H1 (cell line): ENCODE measurements around the gene PRKAA2. TPM values are rescaled to one million over a fixed set of nuclear protein-coding genes. Genes with fewer than 3 reads are reported as not detected.

Source experiments
- CTCF ChIA-PET: fragments of 300-600 bp; sonication (Branson Sonifier 250); formaldehyde crosslinking; loops from one replicate; lab custom pipeline; 2021; ENCODE audit not compliant: partially characterized antibody; lab: Charles Lee
- POLR2A ChIA-PET: fragments of 300-600 bp; sonication (Branson Sonifier 250); formaldehyde crosslinking; loops from one replicate; lab custom pipeline; 2021; ENCODE audit warnings: inconsistent platforms; ENCODE audit not compliant: partially characterized antibody; lab: Charles Lee
- DNase-seq, 2 experiments: peaks; one replicate each; pipeline versions ENCODE4 v3.0.0 to v3.0.0-alpha.2; 2010 to 2022; ENCODE audit warnings: low spot score in 2 of 2, low read depth in 1 of 2, mixed read lengths in 1 of 2
- FAIRE-seq: peaks from 2 replicates; lab custom pipeline; 2011; peaks lifted over from hg19 to GRCh38; lab: Jason Lieb, UNC
- H2AFZ ChIP-seq: 2 replicates; pipeline ENCODE4 v1.8.1; 2012; ENCODE audit warnings: low read length, inconsistent platforms
- H2AK5ac ChIP-seq: 2 replicates; pipeline ENCODE4 v1.6.1; 2013; ENCODE audit warnings: low read depth, low read length
- H2BK120ac ChIP-seq: replicated peaks from 2 replicates; pipeline ENCODE3; 2013; ENCODE audit warnings: low read depth, low read length, inconsistent platforms
- H2BK12ac ChIP-seq: 2 replicates; pipeline ENCODE4 v1.6.1; 2013; ENCODE audit warnings: low read depth, low read length
- H2BK15ac ChIP-seq: 2 replicates; pipeline ENCODE4 v1.6.1; 2013; ENCODE audit warnings: low read length
- H2BK20ac ChIP-seq: 2 replicates; pipeline ENCODE4 v1.6.1; 2013; ENCODE audit warnings: low read length
- H2BK5ac ChIP-seq: 2 replicates; pipeline ENCODE4 v1.6.1; 2013; ENCODE audit warnings: low read depth, low read length
- H3K14ac ChIP-seq: 2 replicates; pipeline ENCODE4 v1.6.1; 2013; ENCODE audit warnings: inconsistent platforms; ENCODE audit not compliant: insufficient read length
- H3K18ac ChIP-seq: 2 replicates; pipeline ENCODE4 v1.6.1; 2013; ENCODE audit warnings: low read length; ENCODE audit errors: extremely low read depth
- H3K23ac ChIP-seq: 2 replicates; pipeline ENCODE4 v1.6.1; 2013; ENCODE audit warnings: inconsistent platforms; ENCODE audit not compliant: insufficient read length
- H3K23me2 ChIP-seq: 2 replicates; pipeline ENCODE4 v1.6.1; 2013; ENCODE audit warnings: low read depth, low read length
- H3K27ac ChIP-seq: 2 replicates; pipeline ENCODE4 v1.6.1; 2011; ENCODE audit warnings: low read depth, low read length, inconsistent platforms
- H3K27me3 ChIP-seq, 4 experiments: replicated peaks in 1 of 4; 1 replicate in 1 of 4; 2 replicates in 3 of 4; pipeline versions ENCODE4 v1.6.1 to v1.8.1; 2011 to 2013; ENCODE audit warnings: low read length in 3 of 4, mild to moderate bottlenecking in 3 of 4, inconsistent platforms in 2 of 4, mixed read lengths in 2 of 4, moderate library complexity in 1 of 4; ENCODE audit not compliant: control insufficient read depth in 3 of 4, insufficient read depth in 3 of 4; ENCODE audit errors: extremely low read depth in 1 of 4
- H3K36me3 ChIP-seq, 4 experiments: 2 replicates each; pipeline versions ENCODE4 v1.6.1 to v1.8.1; 2011 to 2013; ENCODE audit warnings: mild to moderate bottlenecking in 4 of 4, low read length in 3 of 4, moderate library complexity in 2 of 4, control low read depth in 1 of 4, inconsistent platforms in 1 of 4; ENCODE audit not compliant: insufficient read depth in 4 of 4, control insufficient read depth in 2 of 4
- H3K4ac ChIP-seq: replicated peaks from 2 replicates; pipeline ENCODE3; 2013; ENCODE audit warnings: low read length, low read depth, mixed read lengths, inconsistent platforms; ENCODE audit not compliant: insufficient read length
- H3K4me1 ChIP-seq, 4 experiments: replicated peaks in 1 of 4; 1 replicate in 1 of 4; 2 replicates in 3 of 4; pipeline versions ENCODE4 v1.6.1 to v1.8.1; 2011 to 2013; ENCODE audit warnings: low read length in 3 of 4, inconsistent platforms in 2 of 4, mixed read lengths in 1 of 4; ENCODE audit not compliant: insufficient read depth in 4 of 4, control insufficient read depth in 3 of 4
- H3K4me2 ChIP-seq, 2 experiments: 2 replicates each; pipeline versions ENCODE4 v1.6.1 to v1.8.1; 2011 to 2013; ENCODE audit warnings: low read depth in 2 of 2, low read length in 2 of 2, control low read depth in 1 of 2, inconsistent platforms in 1 of 2, mild to moderate bottlenecking in 1 of 2; ENCODE audit not compliant: insufficient read depth in 1 of 2
- H3K4me3 ChIP-seq, 4 experiments: fragments of 200-600, 300-600 bp in 1 of 4; sonication (generic), shearing (Covaris generic), sonication (Bioruptor Twin) in 1 of 4; 2 replicates each; pipeline versions ENCODE4 v1.5.1 to v1.8.1; 2011 to 2016; ENCODE audit warnings: low read length in 4 of 4, low read depth in 3 of 4, control low read depth in 2 of 4, inconsistent platforms in 2 of 4, mild to moderate bottlenecking in 2 of 4, mixed read lengths in 1 of 4, moderate library complexity in 1 of 4; ENCODE audit not compliant: insufficient read depth in 2 of 4; ENCODE audit errors: extremely low read depth in 1 of 4
- H3K56ac ChIP-seq: replicated peaks from 2 replicates; pipeline ENCODE3; 2013; ENCODE audit warnings: low read depth, mild to moderate bottlenecking, mixed read lengths, low read length, inconsistent platforms; ENCODE audit not compliant: insufficient read length
- H3K79me1 ChIP-seq: 2 replicates; pipeline ENCODE4 v1.6.1; 2013; ENCODE audit warnings: low read depth, low read length, control low read depth
- H3K79me2 ChIP-seq, 2 experiments: 2 replicates each; pipeline versions ENCODE4 v1.6.1 to v1.8.1; 2012 to 2013; ENCODE audit warnings: low read length in 2 of 2, mild to moderate bottlenecking in 2 of 2, inconsistent platforms in 1 of 2; ENCODE audit not compliant: insufficient read depth in 2 of 2, control insufficient read depth in 1 of 2
- H3K9ac ChIP-seq, 4 experiments: replicated peaks in 1 of 4; 1 replicate in 1 of 4; 2 replicates in 3 of 4; pipeline versions ENCODE4 v1.6.1 to v1.8.1; 2011 to 2013; ENCODE audit warnings: low read depth in 3 of 4, low read length in 3 of 4, control low read depth in 2 of 4, mild to moderate bottlenecking in 2 of 4, moderate library complexity in 2 of 4, inconsistent platforms in 1 of 4; ENCODE audit errors: extremely low read depth in 1 of 4
- H3K9me3 ChIP-seq, 2 experiments: 2 replicates each; pipeline versions ENCODE4 v1.6.1 to v1.8.1; 2012 to 2013; ENCODE audit warnings: mild to moderate bottlenecking in 2 of 2, moderate library complexity in 2 of 2, control low read depth in 1 of 2, inconsistent platforms in 1 of 2, low read depth in 1 of 2, low read length in 1 of 2, mixed read lengths in 1 of 2; ENCODE audit not compliant: insufficient read depth in 2 of 2
- H4K20me1 ChIP-seq, 2 experiments: replicated peaks in 1 of 2; 2 replicates each; pipeline versions ENCODE3 to v1.8.1; 2011 to 2013; ENCODE audit warnings: inconsistent platforms in 2 of 2, low read length in 2 of 2, mild to moderate bottlenecking in 1 of 2; ENCODE audit not compliant: insufficient read depth in 2 of 2, control insufficient read depth in 1 of 2
- H4K5ac ChIP-seq: 2 replicates; pipeline ENCODE4 v1.6.1; 2013; ENCODE audit warnings: low read length, low read depth, mixed read lengths, inconsistent platforms; ENCODE audit not compliant: insufficient read length
- H4K8ac ChIP-seq: 2 replicates; pipeline ENCODE4 v1.8.0; 2013; ENCODE audit warnings: mild to moderate bottlenecking, moderate library complexity, low read length, inconsistent platforms; ENCODE audit not compliant: insufficient read depth; ENCODE audit errors: extremely low read depth
- H4K91ac ChIP-seq: replicated peaks from 2 replicates; pipeline ENCODE3; 2013; ENCODE audit warnings: low read length, mixed read lengths, inconsistent platforms; ENCODE audit not compliant: insufficient read length
- TCF12 ChIP-seq: IDR thresholded peaks from 2 replicates; pipeline ENCODE4 v1.6.1; 2011; ENCODE audit warnings: low read depth, mild to moderate bottlenecking, low read length
- WGBS, 2 experiments: shearing (Covaris generic) in 1 of 2; methylation state at CpG; one replicate each; pipeline versions ENCODE4 v1.1.6 to v1.1.7; 2013 to 2015; ENCODE audit warnings: low lambda C conversion rate in 2 of 2, mixed read lengths in 2 of 2, inconsistent platforms in 1 of 2, low coverage in 1 of 2, missing lambda C conversion rate in 1 of 2; ENCODE audit not compliant: insufficient replicate concordance in 2 of 2, insufficient coverage in 1 of 2, insufficient read length in 1 of 2; ENCODE audit errors: extremely low coverage in 1 of 2, missing lambda C conversion rate in 1 of 2; 5-methylcytosine and 5-hydroxymethylcytosine counted together
- polyA plus RNA-seq, 7 experiments: library from polyadenylated mRNA; depleted of rRNA in 3 of 7; stranded (reverse) in 5 of 7; unstranded in 2 of 7; fragments of >200 nt in 5 of 7; fragments of 200-250 nt in 2 of 7; gene quantifications; 1 replicate in 5 of 7; 2 replicates in 1 of 7; 4 replicates in 1 of 7; pipeline versions ENCODE4 v1.2.1 to v1.2.3, GENCODE V29; 2011 to 2013; ENCODE audit warnings: missing spikeins in 2 of 7, mixed read lengths in 2 of 7
- total RNA-seq: library from RNA; stranded (reverse); fragmentation: NEBNext Ultra II Directional; extraction: Animal tissue kit (Norgen Biotek cat#: 25700); gene quantifications from 2 replicates; pipeline ENCODE4 v1.2.1, GENCODE V29; 2021
- TF ChIP-seq, protein P1 (sequence below): IDR thresholded peaks from 2 replicates; pipeline ENCODE4 v1.6.1; 2012; ENCODE audit warnings: inconsistent platforms

The PRKAA2 gene
- total and polyA plus RNA-seq, 2 of the 8 experiments (the other 6 are each of a cell fraction or from before 2014, with no cell fraction given), result 2.6 to 6.4 TPM

DNA sequence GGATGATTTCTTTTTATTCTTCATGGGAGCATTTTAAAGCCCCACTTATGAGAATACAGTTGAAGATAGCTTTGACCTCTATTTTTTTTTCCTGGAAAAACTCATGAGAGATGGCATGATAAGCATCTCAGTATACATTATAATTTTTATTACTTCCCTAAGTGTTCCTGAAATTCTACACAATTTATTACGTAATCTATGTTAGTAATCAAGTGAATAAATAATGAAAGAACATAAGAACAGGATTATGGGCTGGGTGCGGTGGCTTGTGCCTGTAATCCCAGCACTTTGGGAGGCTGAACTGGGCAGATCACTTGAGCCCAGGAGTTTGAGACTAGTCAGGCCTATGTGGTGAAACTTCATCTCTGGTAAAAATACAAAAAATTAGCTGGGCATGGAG is 13.2 kb upstream of the PRKAA2 start:
- Histone ChIP-seq H3K4me1 (peaks cover 0 to 2% (median 0%) of the 10 kb centered on the region in 4 experiments; a peak in 1 of 7 replicates), H4K5ac (no peak overlapping the region), H4K8ac (no peak overlapping the region), H2AFZ (no peak overlapping the region), H3K27me3 (no peaks in the 10 kb centered on the region), H3K56ac (no peak overlapping the region), H3K4me3 (no peak overlapping the region), H2BK12ac (no peak overlapping the region), H2BK15ac (no peak overlapping the region), H3K18ac (no peak overlapping the region), H3K79me2 (no peaks in the 10 kb centered on the region), H4K91ac (no peak overlapping the region), H4K20me1 (no peaks in the 10 kb centered on the region), H3K9ac (no peak overlapping the region), H2AK5ac (no peak overlapping the region), H2BK120ac (no peak overlapping the region), H3K4ac (no peak overlapping the region), H3K36me3 (no peaks in the 10 kb centered on the region), H2BK20ac (no peak overlapping the region), H3K27ac (no peak overlapping the region), H2BK5ac (no peak overlapping the region), H3K14ac (no peak overlapping the region), H3K23me2 (no peaks in the 10 kb centered on the region; the same call in 1 of the 2 replicates), H3K4me2 (no peak overlapping the region), H3K9me3 (no peaks in the 10 kb centered on the region), H3K79me1 (no peaks in the 10 kb centered on the region), H3K23ac (no peak overlapping the region)
- CTCF ChIA-PET, result interaction anchor here (0.6 kb wide), 1 partner anchor 134 kb away, joined by 3 read pairs; no protein-coding TSS in a partner anchor
- WGBS, 2 experiments, result 83% methylated on average over 2 of the region's 2 CpGs; no CpG with 5 or more reads in 1 of the 2 experiments
- DNase-seq (no peak), FAIRE-seq (no peak)
- TF ChIP-seq TCF12, result no peak
- TF ChIP-seq, protein P1, sequence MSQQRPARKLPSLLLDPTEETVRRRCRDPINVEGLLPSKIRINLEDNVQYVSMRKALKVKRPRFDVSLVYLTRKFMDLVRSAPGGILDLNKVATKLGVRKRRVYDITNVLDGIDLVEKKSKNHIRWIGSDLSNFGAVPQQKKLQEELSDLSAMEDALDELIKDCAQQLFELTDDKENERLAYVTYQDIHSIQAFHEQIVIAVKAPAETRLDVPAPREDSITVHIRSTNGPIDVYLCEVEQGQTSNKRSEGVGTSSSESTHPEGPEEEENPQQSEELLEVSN, result no peak
- POLR2A ChIA-PET, result no interaction called here
